SK-N-SH treated with all-trans-retinoic acid at 6 μM for 48 hours (cell line): ENCODE results near the gene MYOD1.

ENCODE experiments used
- CREB5 ChIP-seq: fragments of 250-450 bp; sonication (Bioruptor Pico); IDR thresholded peaks from 2 replicates; pipeline ENCODE4 v1.5.1; 2020; ENCODE audit warnings: low read depth, mild to moderate bottlenecking, moderate library complexity
- CSRNP3 ChIP-seq: fragments of 250-450 bp; sonication (Bioruptor Pico); IDR thresholded peaks from 2 replicates; pipeline ENCODE4 v1.5.1; 2021; ENCODE audit warnings: mild to moderate bottlenecking, moderate library complexity
- ESRRG ChIP-seq: fragments of 250-450 bp; sonication (Bioruptor Pico); IDR thresholded peaks from 2 replicates; pipeline ENCODE4 v1.6.1; 2021; ENCODE audit warnings: mild to moderate bottlenecking
- GLIS3 ChIP-seq: fragments of 250-450 bp; sonication (Bioruptor Pico); IDR thresholded peaks from 2 replicates; pipeline ENCODE4 v1.5.0; 2020; ENCODE audit warnings: mild to moderate bottlenecking, moderate library complexity
- ISL1 ChIP-seq: fragments of 250-450 bp; sonication (Bioruptor Pico); IDR thresholded peaks from 2 replicates; pipeline ENCODE4 v2.1.2; 2022; ENCODE audit warnings: mild to moderate bottlenecking, moderate library complexity
- PATZ1 ChIP-seq: fragments of 250-450 bp; sonication (Bioruptor Pico); IDR thresholded peaks from 2 replicates; pipeline ENCODE4 v1.8.0; 2020; ENCODE audit warnings: mild to moderate bottlenecking, moderate library complexity, borderline replicate concordance
- POU6F1 ChIP-seq: fragments of 250-450 bp; sonication (Bioruptor Pico); IDR thresholded peaks from 2 replicates; pipeline ENCODE4 v1.8.0; 2021; ENCODE audit warnings: low read depth, mild to moderate bottlenecking, moderate library complexity, borderline replicate concordance
- RARB ChIP-seq: fragments of 250-450 bp; sonication (Bioruptor Pico); IDR thresholded peaks from 2 replicates; pipeline ENCODE4 v1.8.0; 2021; ENCODE audit warnings: mild to moderate bottlenecking, moderate library complexity
- TSHZ2 ChIP-seq: fragments of 250-450 bp; sonication (Bioruptor Pico); IDR thresholded peaks from 2 replicates; pipeline ENCODE4 v1.5.0; 2020; ENCODE audit warnings: mild to moderate bottlenecking, moderate library complexity
- ZNF565 ChIP-seq: fragments of 450-650 bp; formaldehyde crosslinking; conservative IDR thresholded peaks from 2 replicates; pipeline ENCODE4 v1.5.0; 2020; ENCODE audit warnings: low read depth, mild to moderate bottlenecking, moderate library complexity
- ZNF70 ChIP-seq: fragments of 450-650 bp; formaldehyde crosslinking; IDR thresholded peaks from 2 replicates; pipeline ENCODE4 v1.5.0; 2020; ENCODE audit warnings: mild to moderate bottlenecking, moderate library complexity
- ZNF8 ChIP-seq: fragments of 450-650 bp; formaldehyde crosslinking; IDR thresholded peaks from 2 replicates; pipeline ENCODE4 v1.5.0; 2020; ENCODE audit warnings: mild to moderate bottlenecking, moderate library complexity

GRCh38 chr11:17730137-17730536, 10.8 kb downstream of the MYOD1 start:
- TF ChIP-seq RARB (no peak), ZNF8 (CRISPR knock-in tag) (no peak), PATZ1 (CRISPR knock-in tag) (no peak), ESRRG (CRISPR knock-in tag) (no peak), ISL1 (CRISPR knock-in tag) (no peak), ZNF70 (no peak), CREB5 (no peak), GLIS3 (CRISPR knock-in tag) (no peak), CSRNP3 (no peak), TSHZ2 (CRISPR knock-in tag) (no peak), ZNF565 (CRISPR knock-in tag) (no peak), POU6F1 (CRISPR knock-in tag) (no peak)
